Esophagus (tissue), 2 donors: ENCODE measurements around the gene CORO7. TPM values are rescaled to one million over a fixed set of nuclear protein-coding genes. Genes with fewer than 3 reads are reported as not detected.
"Not testable (repeated sequence)": the region's sequence is repeated elsewhere in the genome, so short reads cannot be mapped to it uniquely, and the experiment has no call there.

Source experiments
- H3K27ac ChIP-seq, 2 donors: one replicate each; pipeline ENCODE4 v1.5.1; 2013; ENCODE audit warnings: low read depth in 2 of 2, mild to moderate bottlenecking in 2 of 2, inconsistent platforms in 1 of 2, low read length in 1 of 2, moderate library complexity in 1 of 2
- H3K27me3 ChIP-seq, 2 donors: one replicate each; pipeline ENCODE4 v1.6.1; 2013; ENCODE audit warnings: low read length in 2 of 2, control low read depth in 1 of 2, mild to moderate bottlenecking in 1 of 2; ENCODE audit not compliant: insufficient read depth in 2 of 2, control insufficient read depth in 1 of 2
- H3K36me3 ChIP-seq, 2 donors: one replicate each; pipeline ENCODE4 v1.6.1; 2013; ENCODE audit warnings: low read length in 1 of 2; ENCODE audit not compliant: control insufficient read depth in 2 of 2, insufficient read depth in 2 of 2
- H3K4me1 ChIP-seq, 2 donors: one replicate each; pipeline ENCODE4 v1.6.1; 2013; ENCODE audit warnings: low read length in 1 of 2; ENCODE audit not compliant: control insufficient read depth in 2 of 2, insufficient read depth in 2 of 2
- H3K4me3 ChIP-seq, 2 donors: one replicate each; pipeline ENCODE4 v1.5.1; 2013; ENCODE audit warnings: low read length in 2 of 2, mild to moderate bottlenecking in 2 of 2, low read depth in 1 of 2, moderate library complexity in 1 of 2
- H3K9me3 ChIP-seq, 2 donors: one replicate each; pipeline ENCODE4 v1.6.1; 2013; ENCODE audit warnings: mild to moderate bottlenecking in 2 of 2, low read depth in 1 of 2, low read length in 1 of 2, moderate library complexity in 1 of 2; ENCODE audit not compliant: control insufficient read depth in 2 of 2, insufficient read depth in 1 of 2
- WGBS, 2 donors: extraction: QIAGEN DNeasy Blood & Tissue Kit; methylation state at CpG; one replicate each; pipeline ENCODE4 v1.1.7; 2013; 5-methylcytosine and 5-hydroxymethylcytosine counted together
- polyA plus RNA-seq, 2 donors: library from polyadenylated mRNA; stranded (reverse); fragments of 200-250 nt; gene quantifications; one replicate each; pipeline ENCODE4 v1.2.3, GENCODE V29; 2013
- donor health status: healthy with polysubstance abuse.
- donor health status: Bipolar disorder and iron deficiency.

The CORO7 gene
- polyA plus RNA-seq, 2 donors = 11.6 to 12.8 TPM

DNA sequence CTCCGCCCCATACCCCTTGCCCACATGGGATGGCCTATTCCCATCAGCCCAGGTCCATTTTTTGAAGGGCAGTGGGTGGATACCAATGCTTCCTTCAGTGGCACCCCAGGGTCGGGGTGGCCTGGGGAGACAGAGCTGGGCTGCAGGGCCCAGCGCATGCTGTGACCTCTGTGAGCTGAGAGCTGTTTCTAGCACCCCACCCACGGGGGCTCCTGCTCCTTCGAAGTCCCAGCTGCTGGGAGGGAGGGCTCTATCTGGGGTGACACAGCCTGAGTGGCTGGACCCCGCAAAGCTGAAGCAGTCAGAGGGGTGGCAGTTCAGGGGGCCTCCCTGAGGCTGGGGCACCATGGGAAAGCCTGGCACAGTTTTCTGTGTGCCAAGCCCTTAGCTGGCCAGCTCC, 76.0 kb downstream of the CORO7 start:
- peaks cover 2 to 9% of the 10 kb centered on the region in 2 donors for H3K4me1 ChIP-seq
- 87 to 90% methylated on average over 6 of the region's 6 CpGs for WGBS, 2 donors
- no peaks in the 10 kb centered on the region for H3K27me3 ChIP-seq
- peaks cover 14 to 17% of the 10 kb centered on the region in 2 donors for H3K36me3 ChIP-seq
- H3K4me3 ChIP-seq = no peak overlapping the region
- no peak overlapping the region for H3K27ac ChIP-seq
- H3K9me3 ChIP-seq = no peaks in the 10 kb centered on the region

DNA sequence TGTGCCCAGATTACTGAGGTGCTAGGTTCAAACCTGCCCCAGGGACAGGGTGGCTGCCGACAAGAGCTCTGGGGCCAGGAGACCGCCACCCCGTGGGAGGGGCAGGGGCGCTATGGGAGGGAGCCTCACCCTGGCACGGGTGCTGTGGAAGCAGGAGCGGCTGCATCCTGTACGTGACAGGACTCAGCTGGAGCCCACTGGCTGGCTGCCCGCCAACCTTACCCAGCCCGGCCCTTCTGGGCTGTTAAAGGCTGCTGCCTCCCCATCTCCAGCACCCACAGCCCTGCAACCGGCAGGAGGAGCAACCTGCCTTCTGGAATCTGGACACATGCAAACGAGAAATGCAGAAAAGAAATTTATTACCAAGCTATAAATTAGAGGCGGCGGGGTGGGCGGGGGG, 76.5 kb downstream of the CORO7 start:
- WGBS, 2 donors = 50 to 55% methylated on average over 14 of the region's 14 CpGs
- H3K36me3 ChIP-seq = peaks cover 14 to 17% of the 10 kb centered on the region in 2 donors
- no peak overlapping the region for H3K4me3 ChIP-seq

DNA sequence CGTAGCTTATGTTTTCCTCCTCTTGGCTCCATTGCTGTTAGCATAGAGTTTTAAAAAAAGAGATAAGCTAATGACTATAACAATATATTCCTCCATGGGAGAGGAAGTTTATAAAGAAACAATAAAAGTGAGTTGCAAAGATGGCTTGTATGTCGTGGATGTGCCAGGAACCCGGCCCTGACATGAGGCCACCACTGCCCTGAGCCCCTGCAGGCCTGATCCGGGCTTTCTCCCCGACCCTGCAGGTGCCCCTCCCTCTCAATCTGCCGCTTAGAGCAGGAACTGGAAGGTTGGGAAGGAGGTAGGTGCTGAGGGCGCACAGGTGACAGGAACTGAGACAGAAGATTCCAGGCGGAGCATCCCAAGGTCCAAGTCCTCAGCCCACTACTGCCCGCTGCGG, 76.9 kb downstream of the CORO7 start:
- Histone ChIP-seq H3K36me3 (peaks cover 14 to 17% of the 10 kb centered on the region in 2 donors), H3K4me3 (no peak overlapping the region), H3K27me3 (no peaks in the 10 kb centered on the region), H3K27ac (no peak overlapping the region), H3K9me3 (no peaks in the 10 kb centered on the region), H3K4me1 (peaks cover 2 to 4% of the 10 kb centered on the region in 2 donors)
- 77 to 78% methylated on average over 10 of the region's 10 CpGs for WGBS, 2 donors

More for the DNA sequence above, 76.5 kb downstream of the CORO7 start:
- Histone ChIP-seq H3K27ac (no peak overlapping the region), H3K9me3 (no peaks in the 10 kb centered on the region), H3K4me1 (peaks cover 2 to 6% of the 10 kb centered on the region in 2 donors), H3K27me3 (no peaks in the 10 kb centered on the region)

DNA sequence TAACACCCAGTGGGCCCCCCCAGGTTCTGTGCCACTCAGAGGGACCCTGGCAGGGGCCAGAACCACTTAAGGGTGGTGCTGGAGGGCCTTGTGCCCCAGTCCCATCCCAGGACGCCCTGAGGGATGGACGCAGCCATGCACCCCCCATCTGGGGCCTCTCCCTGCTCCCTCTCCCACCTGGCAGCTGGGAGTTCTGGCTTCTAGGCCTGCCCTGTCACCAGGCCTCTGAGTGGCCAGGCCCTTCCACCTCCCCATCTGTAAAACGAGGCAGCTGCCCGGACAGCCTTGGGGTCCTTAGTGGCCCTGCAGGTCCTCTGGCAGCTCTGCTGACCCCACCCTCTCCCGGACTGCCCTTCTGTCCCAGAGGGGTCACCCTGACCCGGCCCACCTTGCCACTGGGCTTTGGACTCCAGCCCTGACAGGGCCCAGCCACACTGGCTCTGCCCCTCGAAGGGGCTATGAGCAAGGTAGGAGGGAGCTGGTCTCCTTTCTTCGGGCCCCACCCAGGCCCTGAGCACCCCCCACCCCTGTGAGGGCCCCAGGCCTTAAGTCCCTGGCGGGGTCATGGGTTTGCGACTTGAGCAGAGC, 77.6 kb downstream of the CORO7 start:
- peaks cover 2 to 4% of the 10 kb centered on the region in 2 donors for H3K4me1 ChIP-seq
- no peak overlapping the region for H3K4me3 ChIP-seq
- no peak overlapping the region for H3K27ac ChIP-seq
- peaks cover 14 to 17% of the 10 kb centered on the region in 2 donors for H3K36me3 ChIP-seq
- H3K9me3 ChIP-seq = no peaks in the 10 kb centered on the region
- WGBS, 2 donors = 86 to 91% methylated on average over 9 to 10 of the region's 10 CpGs
- no peaks in the 10 kb centered on the region for H3K27me3 ChIP-seq

DNA sequence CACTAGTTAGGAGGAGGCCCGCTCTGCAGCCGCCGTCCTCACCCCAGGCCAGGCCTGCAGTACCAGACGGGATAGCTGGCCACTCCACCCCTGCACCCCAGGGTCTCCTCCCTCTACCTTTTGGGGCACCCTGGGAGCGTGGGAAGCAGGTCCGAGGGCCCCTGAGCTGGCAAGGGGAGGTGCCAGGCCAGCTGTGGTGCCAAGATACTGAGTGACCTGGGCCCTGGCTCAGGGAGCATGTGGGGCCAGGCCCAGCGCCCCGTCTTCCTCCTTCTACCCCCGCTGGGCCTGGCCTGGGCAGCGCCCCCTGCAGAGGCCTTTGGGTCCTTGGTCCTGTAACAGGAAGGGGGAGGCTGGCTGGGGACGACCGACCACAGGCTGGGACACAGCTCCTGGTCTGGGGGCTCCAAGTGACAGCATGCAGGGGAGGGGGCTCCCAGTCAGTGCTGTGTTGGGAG, 78.2 kb downstream of the CORO7 start:
- WGBS, 2 donors = 88 to 90% methylated on average over 12 of the region's 12 CpGs
- H3K9me3 ChIP-seq = no peaks in the 10 kb centered on the region
- H3K27ac ChIP-seq = no peak overlapping the region
- no peaks in the 10 kb centered on the region for H3K27me3 ChIP-seq
- H3K4me1 ChIP-seq = peaks cover 2 to 4% of the 10 kb centered on the region in 2 donors
- H3K4me3 ChIP-seq = no peak overlapping the region
- H3K36me3 ChIP-seq = peaks cover 14 to 17% of the 10 kb centered on the region in 2 donors

DNA sequence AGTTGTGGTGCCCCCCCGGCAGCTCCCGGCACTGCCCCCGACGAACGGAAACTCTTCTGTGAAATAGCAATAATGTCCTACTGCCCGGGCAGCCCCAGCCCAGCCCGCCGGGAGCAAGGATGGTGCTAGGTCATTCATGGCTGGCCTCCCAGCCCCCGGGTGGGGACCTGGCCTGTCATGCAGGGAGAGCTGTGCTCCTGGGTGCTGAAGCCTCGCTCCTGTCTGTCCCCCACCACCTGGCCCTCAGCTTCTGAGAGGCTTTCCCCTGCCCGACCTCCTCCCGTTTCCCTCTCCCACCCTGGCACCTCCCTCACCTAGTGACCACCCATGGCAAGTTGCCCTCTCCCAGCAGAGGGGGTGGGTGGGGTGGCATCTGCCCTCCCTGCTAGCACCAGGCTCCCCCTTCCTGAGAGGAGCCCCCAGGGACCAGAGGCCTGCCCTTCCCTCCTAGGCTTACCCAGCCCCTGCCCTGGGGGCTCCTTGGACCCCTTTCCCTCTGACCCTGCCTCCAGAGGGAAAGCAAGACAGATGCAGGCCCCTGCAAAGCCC, 78.8 kb downstream of the CORO7 start:
- H3K4me3 ChIP-seq = no peak overlapping the region
- peaks cover 2 to 4% of the 10 kb centered on the region in 2 donors for H3K4me1 ChIP-seq
- no peaks in the 10 kb centered on the region for H3K9me3 ChIP-seq
- H3K27me3 ChIP-seq = no peaks in the 10 kb centered on the region
- 77 to 80% methylated on average over 12 of the region's 12 CpGs for WGBS, 2 donors
- H3K36me3 ChIP-seq = peaks cover 14% of the 10 kb centered on the region in 2 donors
- no peak overlapping the region for H3K27ac ChIP-seq

DNA sequence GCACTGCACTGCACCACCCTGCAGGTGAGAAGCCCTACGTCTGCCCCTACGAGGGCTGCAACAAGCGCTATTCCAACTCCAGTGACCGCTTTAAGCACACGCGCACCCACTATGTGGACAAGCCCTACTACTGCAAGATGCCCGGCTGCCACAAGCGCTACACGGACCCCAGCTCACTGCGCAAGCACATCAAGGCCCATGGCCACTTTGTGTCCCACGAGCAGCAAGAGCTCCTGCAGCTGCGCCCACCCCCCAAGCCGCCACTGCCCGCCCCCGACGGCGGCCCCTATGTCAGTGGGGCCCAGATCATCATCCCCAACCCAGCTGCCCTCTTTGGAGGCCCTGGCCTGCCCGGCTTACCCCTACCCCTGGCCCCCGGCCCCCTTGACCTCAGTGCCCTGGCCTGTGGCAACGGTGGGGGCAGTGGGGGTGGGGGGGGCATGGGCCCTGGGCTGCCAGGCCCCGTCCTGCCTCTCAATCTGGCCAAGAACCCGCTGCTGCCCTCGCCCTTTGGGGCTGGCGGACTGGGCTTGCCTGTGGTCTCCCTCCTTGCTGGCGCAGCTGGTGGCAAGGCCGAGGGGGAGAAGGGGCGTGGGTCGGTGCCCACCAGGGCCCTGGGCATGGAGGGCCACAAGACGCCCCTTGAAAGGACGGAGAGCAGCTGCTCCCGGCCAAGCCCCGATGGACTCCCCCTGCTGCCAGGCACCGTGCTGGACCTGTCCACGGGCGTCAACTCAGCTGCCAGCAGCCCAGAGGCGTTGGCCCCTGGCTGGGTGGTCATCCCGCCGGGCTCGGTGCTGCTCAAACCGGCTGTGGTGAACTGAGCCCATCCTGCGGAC, 79.5 kb downstream of the CORO7 start:
- no peaks in the 10 kb centered on the region for H3K27me3 ChIP-seq
- WGBS, 2 donors = 85 to 88% methylated on average over 29 to 41 of the region's 41 CpGs
- peaks cover 14% of the 10 kb centered on the region in 2 donors for H3K36me3 ChIP-seq
- H3K4me3 ChIP-seq = no peak overlapping the region
- H3K9me3 ChIP-seq = no peaks in the 10 kb centered on the region
- H3K27ac ChIP-seq = no peak overlapping the region
- peaks cover 2 to 4% of the 10 kb centered on the region in 2 donors for H3K4me1 ChIP-seq

DNA sequence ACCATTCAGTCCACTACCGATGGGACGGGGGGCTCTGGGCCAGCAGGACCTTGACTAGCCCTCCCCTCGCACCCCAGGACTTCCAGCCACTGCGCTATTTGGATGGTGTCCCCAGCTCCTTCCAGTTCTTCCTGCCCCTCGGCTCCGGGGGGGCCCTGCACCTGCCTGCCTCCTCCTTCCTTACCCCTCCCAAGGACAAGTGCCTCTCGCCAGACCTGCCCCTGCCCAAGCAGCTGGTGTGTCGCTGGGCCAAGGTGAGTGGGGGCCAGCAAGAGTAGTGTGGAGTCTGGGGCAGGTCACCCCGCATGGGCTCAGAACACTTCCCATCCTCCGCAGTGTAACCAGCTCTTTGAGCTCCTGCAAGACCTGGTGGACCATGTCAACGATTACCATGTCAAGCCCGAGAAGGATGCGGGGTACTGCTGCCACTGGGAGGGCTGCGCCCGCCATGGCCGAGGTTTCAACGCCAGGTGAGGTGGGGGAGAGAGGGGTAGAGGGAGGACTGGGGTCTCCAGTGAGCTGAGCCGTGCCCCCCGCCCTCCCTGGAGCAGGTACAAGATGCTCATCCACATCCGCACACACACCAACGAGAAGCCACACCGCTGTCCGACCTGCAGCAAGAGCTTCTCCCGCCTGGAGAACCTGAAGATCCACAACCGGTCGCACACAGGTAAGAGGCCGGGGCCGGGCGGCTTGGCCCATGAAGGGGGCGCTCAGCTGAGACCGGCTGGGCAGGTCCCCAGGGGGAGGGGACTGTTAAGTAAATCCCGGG, 81.5 kb downstream of the CORO7 start:
- Histone ChIP-seq H3K27me3 (no peaks in the 10 kb centered on the region), H3K4me3 (no peak overlapping the region), H3K4me1 (peaks cover 2 to 4% of the 10 kb centered on the region in 2 donors), H3K36me3 (peaks cover 5 to 8% of the 10 kb centered on the region in 2 donors), H3K27ac (no peak overlapping the region), H3K9me3 (no peaks in the 10 kb centered on the region)
- 84 to 86% methylated on average over 32 of the region's 32 CpGs for WGBS, 2 donors

DNA sequence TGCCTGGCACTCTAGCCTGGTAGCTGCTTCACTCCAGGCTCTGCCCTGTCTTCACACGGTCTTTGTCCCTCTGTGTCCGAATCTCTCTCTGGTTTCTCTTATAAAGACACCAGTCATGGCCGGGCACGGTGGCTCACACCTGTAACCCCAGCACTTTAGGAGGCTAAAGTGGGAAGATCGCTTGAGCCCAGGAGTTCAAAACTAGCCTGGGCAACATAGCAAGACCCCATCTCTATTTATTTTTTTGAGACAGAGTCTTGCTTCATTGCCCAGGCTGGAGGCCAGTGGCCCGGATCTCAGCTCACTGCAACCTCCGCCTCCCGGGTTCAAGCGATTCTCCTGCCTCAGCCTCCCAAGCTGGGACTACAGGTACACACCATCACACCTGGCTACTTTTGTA, 82.7 kb downstream of the CORO7 start:
- H3K36me3 ChIP-seq, H3K27me3 ChIP-seq, H3K9me3 ChIP-seq, H3K4me3 ChIP-seq, H3K4me1 ChIP-seq, H3K27ac ChIP-seq: not testable (repeated sequence)
- WGBS, 2 donors = 89 to 94% methylated on average over 9 of the region's 9 CpGs
